Right cardiac atrium (tissue), 5 donors: ENCODE data around the gene PDGFRB. TPM values are rescaled to one million over a fixed set of nuclear protein-coding genes. Genes with fewer than 3 reads are reported as not detected.

Experiments used
- ATAC-seq, 2 donors: fragments of 200-7000 bp; cut with Tn5 transposase; one replicate each; pipeline versions ENCODE4 v1.8.0 to v1.9.1; 2020; ENCODE audit warnings: moderate library complexity in 2 of 2, mild to moderate bottlenecking in 1 of 2
- DNase-seq, 3 donors: peaks; one replicate each; pipeline ENCODE4 v3.0.0-alpha.2; 2020
- H3K27ac ChIP-seq: one replicate; pipeline ENCODE4 v1.5.1; 2013; ENCODE audit warnings: mild to moderate bottlenecking, low read length, control low read depth, moderate library complexity
- H3K27me3 ChIP-seq: one replicate; pipeline ENCODE4 v1.6.1; 2013; ENCODE audit not compliant: control insufficient read depth, insufficient read depth
- H3K4me1 ChIP-seq: one replicate; pipeline ENCODE4 v1.6.1; 2013; ENCODE audit warnings: low read length; ENCODE audit not compliant: control insufficient read depth, insufficient read depth
- H3K4me3 ChIP-seq: one replicate; pipeline ENCODE4 v1.5.1; 2013; ENCODE audit warnings: low read length, control low read depth
- H3K9me3 ChIP-seq: one replicate; pipeline ENCODE4 v1.6.1; 2013; ENCODE audit warnings: low read length; ENCODE audit not compliant: control insufficient read depth
- WGBS: extraction: QIAGEN DNeasy Blood & Tissue Kit; methylation state at CpG from one replicate; pipeline ENCODE4 v1.1.7; 2013; 5-methylcytosine and 5-hydroxymethylcytosine counted together
- intact Hi-C, 4 donors: fragments of 100-400 bp; cut with DNase I; formaldehyde crosslinking; loops; one replicate each; pipeline versions ENCODE4 v1.11.0 to v1.14.0; 2022 to 2023
- polyA plus RNA-seq: library from polyadenylated mRNA; stranded (reverse); fragments of 200-250 nt; gene quantifications from one replicate; pipeline ENCODE4 v1.2.3, GENCODE V29; 2013
- total RNA-seq, 4 donors: library from RNA; stranded (reverse); fragmentation: NEBNext Ultra II Directional; extraction: Animal tissue kit (Norgen Biotek cat#: 25700); gene quantifications; one replicate each; pipeline ENCODE4 v1.2.1, GENCODE V29; 2021
- donor health status: healthy with polysubstance abuse.
- donor health status: DM: no; HTN: yes; CAD: no.
- donor health status: DM: no; HTN: no; CAD: no.
- donor health status: DM: no; HTN: yes; CAD: no; lungs with severe emphysema.
- donor health status: DM: yes; HTN: yes; CAD: no.

The PDGFRB gene
- total and polyA plus RNA-seq, 5 donors, result 24.6 to 68.0 (median 43.5) TPM

DNA sequence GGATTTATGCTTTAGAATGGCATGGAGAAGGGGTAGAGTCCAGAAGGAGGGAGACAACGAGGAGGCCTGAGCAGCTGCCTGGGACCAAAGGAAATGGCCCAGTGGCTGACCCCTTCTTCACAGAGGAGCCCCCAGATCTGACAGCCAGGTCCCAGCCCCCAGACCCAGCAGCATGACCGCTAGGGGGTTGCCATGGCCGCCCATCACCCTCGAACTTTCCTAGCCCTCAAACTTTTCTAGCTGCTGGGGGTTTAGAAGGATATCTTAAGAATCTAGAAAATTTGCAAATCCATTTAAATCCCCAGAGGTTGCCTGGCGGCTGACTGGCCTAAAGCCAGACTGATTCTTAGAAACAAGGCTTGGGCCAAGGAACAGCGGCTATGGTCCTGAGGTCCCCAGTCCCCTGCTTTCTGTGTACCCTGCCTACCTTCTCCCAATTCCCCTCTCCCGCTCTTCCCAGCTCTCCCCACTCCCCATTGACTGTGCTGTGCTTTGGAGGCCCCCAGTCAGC, 972 bp downstream of the PDGFRB start:
- WGBS, result 52% methylated on average over 7 of the region's 7 CpGs
- no peaks in the 10 kb centered on the region for H3K27me3 ChIP-seq
- peak overlapping the region; percentile 69 for H3K4me3 ChIP-seq
- intact Hi-C loops, result no loop called here
- H3K4me1 ChIP-seq, result no peaks in the 10 kb centered on the region
- no peak for ATAC-seq
- no peak for DNase-seq
- H3K9me3 ChIP-seq, result no peaks in the 10 kb centered on the region
- H3K27ac ChIP-seq, result peak overlapping the region; percentile 84

DNA sequence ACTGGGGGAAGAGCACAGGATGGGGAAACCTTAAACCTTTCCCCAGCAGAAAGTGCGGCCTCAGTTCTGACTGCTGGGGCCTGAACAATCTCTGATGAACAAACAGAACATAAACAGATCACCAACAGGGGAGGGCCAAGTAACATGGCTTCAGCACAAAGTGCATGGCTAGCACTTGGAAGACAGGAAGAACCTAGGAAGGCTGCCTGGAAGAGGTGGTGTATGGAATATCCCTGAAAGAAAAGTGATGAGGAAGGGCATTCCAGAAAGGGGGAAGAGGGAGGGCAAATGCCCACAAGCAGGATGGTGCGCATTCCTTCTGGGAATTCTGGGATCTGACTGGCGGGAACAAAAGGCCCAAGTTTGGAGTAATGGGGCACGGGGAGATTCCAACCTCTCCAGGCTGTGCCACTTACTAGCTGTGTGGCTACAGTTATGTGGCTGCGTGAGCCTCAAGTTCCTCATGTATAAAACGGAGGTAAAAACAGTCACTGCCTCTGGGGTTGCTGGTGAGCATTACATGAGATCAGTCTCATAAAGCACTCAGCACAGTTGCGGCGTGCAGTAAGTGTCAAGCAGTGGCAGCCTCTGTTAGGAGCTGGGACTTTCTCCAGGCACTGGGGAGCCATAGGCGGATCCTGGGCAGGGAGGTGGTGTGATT, 1.6 kb downstream of the PDGFRB start:
- peak in 1 of 3 donors; percentile 77 for DNase-seq
- Histone ChIP-seq H3K27ac (peak overlapping the region; percentile 84), H3K9me3 (no peaks in the 10 kb centered on the region), H3K4me1 (no peaks in the 10 kb centered on the region), H3K27me3 (no peaks in the 10 kb centered on the region), H3K4me3 (peak overlapping the region; percentile 69)
- peak; percentile 27 to 30 for ATAC-seq
- intact Hi-C loops, result no loop called here
- WGBS, result 54% methylated on average over 9 of the region's 9 CpGs

DNA sequence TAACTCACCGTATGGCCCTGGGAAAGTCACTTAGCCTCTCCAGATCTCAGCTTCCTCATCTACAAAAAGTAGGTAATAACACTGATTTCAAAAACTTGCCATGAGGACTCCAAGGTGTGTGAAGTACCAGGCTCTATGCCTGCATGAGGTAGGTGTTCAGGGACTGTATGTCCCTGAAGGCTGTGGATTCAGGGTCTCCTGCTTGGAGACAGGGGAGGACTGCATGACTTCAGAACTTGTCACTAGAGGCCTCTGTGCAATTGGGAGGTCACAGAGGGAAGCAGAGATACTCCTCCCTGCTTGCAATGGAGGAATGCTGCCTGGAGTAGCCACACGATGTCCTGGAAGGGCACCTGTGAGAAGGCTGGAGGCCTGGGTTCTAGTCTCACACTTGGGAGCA, 2.2 kb downstream of the PDGFRB start:
- H3K4me1 ChIP-seq, result no peaks in the 10 kb centered on the region
- 59% methylated on average over 2 of the region's 2 CpGs for WGBS

DNA sequence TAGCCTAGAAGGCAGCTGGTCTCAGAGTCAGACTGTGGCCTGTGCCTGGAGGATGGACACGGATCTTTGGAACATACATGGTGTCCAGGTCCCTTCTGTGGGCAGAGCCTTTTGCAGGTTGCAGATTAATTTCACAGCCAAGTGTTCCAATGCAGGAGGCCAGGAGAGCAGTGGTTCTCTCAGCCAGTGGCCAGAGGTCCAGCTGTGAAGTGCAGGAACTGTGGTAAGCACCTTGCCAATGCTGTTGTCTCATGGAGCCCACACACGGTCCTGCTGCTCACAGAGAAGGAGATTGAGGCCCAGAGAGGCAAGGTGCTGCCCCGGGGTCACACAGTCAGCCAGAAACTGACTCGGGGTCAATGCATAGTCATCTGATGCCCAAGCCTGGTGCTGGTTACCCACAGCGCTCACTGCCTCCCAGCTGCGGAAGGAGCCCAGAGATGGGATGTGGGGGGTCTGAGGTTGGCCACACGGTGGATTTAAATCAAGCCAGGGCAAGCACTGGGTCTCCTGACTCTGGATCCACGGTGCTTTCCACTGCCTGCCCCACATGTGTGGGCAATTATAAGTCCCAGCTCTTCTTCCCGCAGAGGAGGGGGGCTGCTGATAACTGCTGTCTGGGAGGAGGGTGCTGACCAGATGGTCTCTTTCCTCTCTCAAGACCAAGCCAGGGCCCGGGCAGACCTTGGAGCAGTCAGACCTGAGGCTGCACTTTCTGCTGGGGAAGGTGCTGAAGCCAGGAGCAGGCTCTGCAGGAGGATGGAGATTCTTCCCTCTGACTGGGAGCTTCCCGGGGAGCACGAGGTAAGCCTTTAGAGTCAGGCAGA, 2.8 kb downstream of the PDGFRB start:
- no peak for DNase-seq
- peak overlapping the region; percentile 69 for H3K4me3 ChIP-seq
- 55% methylated on average over 12 of the region's 12 CpGs for WGBS
- H3K27me3 ChIP-seq, result no peaks in the 10 kb centered on the region
- intact Hi-C loops, result no loop called here
- no peak for ATAC-seq
- no peaks in the 10 kb centered on the region for H3K4me1 ChIP-seq
- no peak overlapping the region for H3K27ac ChIP-seq
- no peaks in the 10 kb centered on the region for H3K9me3 ChIP-seq

More for the DNA sequence above, 2.2 kb downstream of the PDGFRB start:
- Histone ChIP-seq H3K27ac (peak overlapping the region; percentile 43), H3K27me3 (no peaks in the 10 kb centered on the region), H3K4me3 (peak overlapping the region; percentile 69), H3K9me3 (no peaks in the 10 kb centered on the region)
- ATAC-seq (no peak), DNase-seq (no peak)
- intact Hi-C loops, result no loop called here

DNA sequence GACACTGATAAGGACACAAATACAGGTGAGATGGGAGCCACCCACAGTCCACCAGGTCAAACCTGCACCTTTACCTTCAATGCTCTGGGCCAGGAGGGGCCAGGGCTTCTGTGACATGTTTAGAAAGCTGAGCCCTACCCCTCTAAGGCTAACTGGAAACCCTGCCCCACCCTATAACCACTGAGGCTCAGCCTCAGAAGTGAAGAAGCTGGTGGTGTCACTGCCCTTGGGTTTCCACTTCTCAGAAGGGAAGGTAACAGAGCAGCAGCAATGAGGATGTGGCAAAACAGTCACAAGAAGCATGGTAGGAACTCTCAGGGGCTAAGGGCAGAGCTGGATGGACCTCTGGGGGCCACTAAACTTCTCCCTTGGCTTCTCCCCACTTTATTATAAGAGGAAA, 6.0 kb downstream of the PDGFRB start:
- Histone ChIP-seq H3K4me1 (no peaks in the 10 kb centered on the region), H3K4me3 (no peak overlapping the region), H3K27ac (no peak overlapping the region), H3K27me3 (no peaks in the 10 kb centered on the region), H3K9me3 (no peaks in the 10 kb centered on the region)
- intact Hi-C loops, result no loop called here
- DNase-seq, result no peak
- ATAC-seq, result no peak

DNA sequence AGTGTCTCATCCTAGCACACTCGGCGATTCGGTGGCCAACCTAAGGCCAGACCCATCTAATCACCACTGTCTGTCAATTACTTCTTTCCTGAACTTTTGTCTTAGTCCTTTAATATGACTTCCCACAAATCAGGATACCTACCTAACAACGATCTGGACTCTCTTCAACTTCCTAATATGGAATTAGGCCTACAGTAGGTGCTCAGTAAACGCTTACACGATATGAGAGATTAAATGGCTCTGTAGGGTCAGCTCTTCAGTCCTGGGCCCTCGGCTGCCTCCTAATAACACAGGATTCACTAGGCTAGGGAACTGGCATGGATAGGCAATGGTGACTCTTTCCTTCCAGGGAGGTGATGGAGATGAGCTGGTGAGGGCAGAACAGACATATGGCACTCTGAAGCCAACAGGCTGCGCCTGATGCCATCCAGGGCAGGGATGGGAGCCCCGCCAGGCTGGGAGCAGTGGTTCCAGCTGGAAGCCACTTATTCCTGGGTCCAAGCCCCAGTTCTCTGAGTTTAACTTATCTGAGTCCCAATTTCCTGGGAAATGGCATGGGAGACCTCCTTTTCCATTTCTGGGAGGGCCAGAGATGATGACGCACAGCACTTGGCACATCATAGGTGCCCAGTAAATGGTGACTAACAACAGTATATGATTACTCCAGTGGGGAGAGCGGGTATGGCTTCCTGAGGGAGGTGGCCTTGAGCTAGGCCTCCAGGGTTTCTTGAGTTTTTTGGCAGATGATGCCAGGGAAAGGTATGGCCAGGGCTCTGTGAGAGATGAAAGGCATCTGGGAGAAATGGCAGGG, 7.3 kb downstream of the PDGFRB start:
- Histone ChIP-seq H3K4me3 (no peak overlapping the region), H3K4me1 (peaks cover 7% of the 10 kb centered on the region), H3K27ac (peak overlapping the region; percentile 35), H3K9me3 (no peaks in the 10 kb centered on the region), H3K27me3 (no peaks in the 10 kb centered on the region)
- peak in 2 of 3 donors; percentile 40 to 45 for DNase-seq
- WGBS, result 80% methylated on average over 11 of the region's 11 CpGs
- no peak for ATAC-seq
- intact Hi-C loops, result no loop called here

DNA sequence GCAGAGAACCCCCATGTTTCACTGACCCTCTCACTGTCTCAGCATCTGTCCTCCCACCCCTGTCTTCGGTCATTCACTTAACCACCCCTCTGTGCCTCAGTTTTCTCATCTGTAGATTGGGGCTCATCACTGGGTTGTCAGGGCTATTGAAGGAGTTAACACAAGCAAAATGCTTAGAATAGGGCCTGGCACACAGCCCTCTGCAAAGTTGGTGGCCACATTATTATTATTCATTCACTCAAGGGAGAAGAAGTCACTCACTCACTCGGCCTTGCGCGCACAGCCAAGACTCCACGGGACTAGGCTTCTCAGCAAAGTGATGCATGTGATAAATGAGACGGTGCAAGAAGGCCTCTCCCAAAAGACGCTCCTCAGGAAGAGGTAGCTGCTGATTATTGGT, 8.0 kb downstream of the PDGFRB start:
- H3K4me1 ChIP-seq, result peaks cover 9% of the 10 kb centered on the region
- no peaks in the 10 kb centered on the region for H3K27me3 ChIP-seq
- no peaks in the 10 kb centered on the region for H3K9me3 ChIP-seq
- ATAC-seq (no peak), DNase-seq (peak; percentile 42 to 50 (median 47))
- H3K27ac ChIP-seq, result no peak overlapping the region
- WGBS, result 66% methylated on average over 7 of the region's 7 CpGs
- intact Hi-C loops, result no loop called here
- H3K4me3 ChIP-seq, result no peak overlapping the region

DNA sequence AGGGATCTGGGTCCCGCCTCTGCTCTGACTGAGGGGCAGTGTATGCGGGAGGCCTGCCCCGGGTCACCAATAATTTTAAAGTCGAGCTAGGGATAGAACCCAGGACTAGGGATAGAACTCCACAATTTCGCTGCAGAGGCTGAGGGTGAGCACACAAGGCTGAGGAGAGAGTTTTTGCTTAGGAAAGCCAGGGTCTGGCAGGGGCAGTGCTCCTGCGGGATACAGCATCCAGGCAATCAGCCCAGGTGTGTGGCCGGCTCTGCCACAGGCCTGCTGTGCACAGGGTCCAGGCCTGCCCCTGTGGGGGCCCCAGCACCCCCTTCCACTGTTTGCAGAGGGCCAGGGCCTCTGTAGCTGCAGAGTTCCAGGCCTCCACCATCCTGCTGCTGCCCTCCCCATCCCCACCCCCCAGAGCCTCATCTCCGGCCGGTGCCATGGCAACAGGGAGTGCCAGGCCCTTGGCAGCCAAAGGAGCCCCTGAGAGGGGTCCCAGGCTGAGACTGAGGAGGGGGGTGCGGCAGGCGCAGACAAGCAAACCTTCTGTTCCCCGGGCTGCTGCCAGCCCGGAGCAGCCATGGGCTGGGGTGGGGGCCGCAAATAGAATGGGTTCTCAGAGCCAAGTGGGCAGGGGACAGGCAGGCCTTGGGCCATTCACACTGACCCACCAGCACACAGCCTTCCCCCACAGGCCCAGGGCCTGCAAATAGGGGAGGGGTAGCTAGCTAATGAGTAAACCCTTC, 8.6 kb downstream of the PDGFRB start:
- Histone ChIP-seq H3K27ac (no peak overlapping the region), H3K27me3 (no peaks in the 10 kb centered on the region), H3K4me3 (no peak overlapping the region), H3K4me1 (peaks cover 10% of the 10 kb centered on the region), H3K9me3 (no peaks in the 10 kb centered on the region)
- 75% methylated on average over 14 of the region's 14 CpGs for WGBS
- ATAC-seq, result no peak
- DNase-seq, result peak in 1 of 3 donors; percentile 57
- intact Hi-C loops, result no loop called here

DNA sequence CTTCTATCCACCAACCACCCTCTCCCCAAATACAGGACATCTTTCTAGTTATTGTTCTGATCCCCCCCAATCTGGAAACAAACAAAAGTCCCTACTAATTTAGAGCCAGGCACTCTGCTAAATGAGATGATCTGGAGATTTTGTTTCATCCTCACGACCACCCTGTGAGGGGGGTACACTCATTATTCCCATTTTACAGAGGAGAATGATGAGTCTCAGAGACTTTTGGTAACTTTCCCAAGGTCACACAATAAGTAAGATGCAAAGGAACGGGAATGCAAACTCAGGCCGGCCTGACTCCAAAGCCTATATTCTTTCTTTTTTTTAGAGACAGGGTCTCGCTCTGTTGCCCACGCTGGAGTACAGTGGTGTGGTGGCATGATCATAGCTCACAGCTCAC, 9.4 kb downstream of the PDGFRB start:
- H3K4me3 ChIP-seq, result no peak overlapping the region
- 88% methylated on average over 5 of the region's 5 CpGs for WGBS
- no peak for DNase-seq
- no peaks in the 10 kb centered on the region for H3K27me3 ChIP-seq
- intact Hi-C loops, result no loop called here
- H3K27ac ChIP-seq, result no peak overlapping the region
- H3K4me1 ChIP-seq, result peaks cover 18% of the 10 kb centered on the region
- no peaks in the 10 kb centered on the region for H3K9me3 ChIP-seq
- no peak for ATAC-seq

DNA sequence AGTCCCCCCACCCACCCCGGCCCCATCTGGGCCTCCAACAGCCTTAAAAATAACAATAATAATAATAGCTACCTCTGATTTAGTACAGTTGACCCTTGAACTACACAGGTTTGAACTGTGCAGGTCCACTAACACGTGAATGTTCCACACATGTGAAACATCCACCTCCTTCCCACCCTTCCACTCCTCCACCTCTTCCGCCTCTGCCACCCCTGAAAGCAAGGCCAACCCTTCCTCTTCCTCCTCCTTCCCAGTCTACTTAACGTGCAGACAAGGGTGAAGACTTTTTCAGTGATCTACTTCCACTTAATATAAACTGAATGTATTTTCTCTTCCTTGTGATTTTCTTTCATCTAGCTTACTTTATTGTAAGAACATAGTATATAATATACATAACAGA, 10.8 kb downstream of the PDGFRB start:
- Histone ChIP-seq H3K27ac (peak overlapping the region; percentile 58), H3K4me3 (no peak overlapping the region), H3K4me1 (peaks cover 23% of the 10 kb centered on the region), H3K27me3 (no peaks in the 10 kb centered on the region), H3K9me3 (no peaks in the 10 kb centered on the region)
- intact Hi-C loops, result no loop called here
- 39% methylated on average over 4 of the region's 4 CpGs for WGBS
- DNase-seq, result no peak
- ATAC-seq, result no peak
